ENCODE data around the gene ZNF217.
"Not testable (repeated sequence)": the region's sequence is repeated elsewhere in the genome, so short reads cannot be mapped to it uniquely, and the experiment has no call there.

The ZNF217 gene

DNA sequence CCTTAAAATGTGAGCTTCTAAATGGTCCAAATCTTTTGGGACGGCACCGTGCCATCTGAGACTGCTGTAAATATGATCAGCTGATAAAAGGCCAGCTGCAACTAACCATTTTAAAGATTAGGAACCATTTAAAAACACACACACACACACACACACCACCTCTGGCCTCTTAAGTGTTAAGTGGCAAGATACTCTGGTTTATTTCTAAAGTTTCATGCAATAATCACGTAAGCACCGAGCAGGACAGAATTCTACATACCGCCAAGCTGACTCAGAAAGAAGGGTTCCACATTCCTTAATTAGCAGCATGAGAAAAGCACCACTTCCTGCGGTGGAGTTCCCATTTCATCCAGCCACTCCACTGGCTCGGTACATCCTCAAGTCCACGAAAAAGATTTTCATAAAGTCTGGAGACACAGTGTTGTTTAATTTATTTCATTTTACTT lies 17.8 kb upstream of the ZNF217 start:
- H3K36me3 ChIP-seq (ENCODE audit: insufficient read depth, low read length): no peaks in the 10 kb centered on the region
- H3K9me3 ChIP-seq (ENCODE audit: low read depth, low read length): no peaks in the 10 kb centered on the region
- H3K27ac ChIP-seq: 0 out of 2 replicates have a peak overlapping the region, but pooled peaks have one; percentile 7
- H3K9ac ChIP-seq (ENCODE audit: insufficient read length): no peak overlapping the region
- TF ChIP-seq POLR2AphosphoS5 (IDR thresholded peaks at IDR 0.05; ENCODE audit: borderline replicate concordance, low read depth, low read length) (no peak), FOXP2 (optimal IDR thresholded peaks at IDR 0.05; ENCODE audit: control extremely low read depth, extremely low read length, insufficient read depth) (no peak), EZH2 (IDR thresholded peaks at IDR 0.05) (no peak)
- no peak overlapping the region for H3K4me3 ChIP-seq
- no peak for DNase-seq (ENCODE audit: low read depth, low spot score)

GRCh38 chr20:53609491-53610445 lies 16.1 kb upstream of the ZNF217 start:
- Histone ChIP-seq H3K4me3 (peak overlapping the region; percentile 59), H3K9me3 (ENCODE audit: low read depth, low read length) (no peaks in the 10 kb centered on the region), H3K36me3 (ENCODE audit: insufficient read depth, low read length) (no peaks in the 10 kb centered on the region), H3K9ac (ENCODE audit: insufficient read length) (peak overlapping the region; percentile 2), H3K27ac (peak overlapping the region; percentile 93)
- TF ChIP-seq FOXP2 (optimal IDR thresholded peaks at IDR 0.05; ENCODE audit: control extremely low read depth, extremely low read length, insufficient read depth) (no peak), POLR2AphosphoS5 (IDR thresholded peaks at IDR 0.05; ENCODE audit: borderline replicate concordance, low read depth, low read length) (0 out of 2 replicates have a peak, but pooled peaks have one; percentile 16), EZH2 (IDR thresholded peaks at IDR 0.05) (no peak)
- DNase-seq (ENCODE audit: low read depth, low spot score): no peak

DNA sequence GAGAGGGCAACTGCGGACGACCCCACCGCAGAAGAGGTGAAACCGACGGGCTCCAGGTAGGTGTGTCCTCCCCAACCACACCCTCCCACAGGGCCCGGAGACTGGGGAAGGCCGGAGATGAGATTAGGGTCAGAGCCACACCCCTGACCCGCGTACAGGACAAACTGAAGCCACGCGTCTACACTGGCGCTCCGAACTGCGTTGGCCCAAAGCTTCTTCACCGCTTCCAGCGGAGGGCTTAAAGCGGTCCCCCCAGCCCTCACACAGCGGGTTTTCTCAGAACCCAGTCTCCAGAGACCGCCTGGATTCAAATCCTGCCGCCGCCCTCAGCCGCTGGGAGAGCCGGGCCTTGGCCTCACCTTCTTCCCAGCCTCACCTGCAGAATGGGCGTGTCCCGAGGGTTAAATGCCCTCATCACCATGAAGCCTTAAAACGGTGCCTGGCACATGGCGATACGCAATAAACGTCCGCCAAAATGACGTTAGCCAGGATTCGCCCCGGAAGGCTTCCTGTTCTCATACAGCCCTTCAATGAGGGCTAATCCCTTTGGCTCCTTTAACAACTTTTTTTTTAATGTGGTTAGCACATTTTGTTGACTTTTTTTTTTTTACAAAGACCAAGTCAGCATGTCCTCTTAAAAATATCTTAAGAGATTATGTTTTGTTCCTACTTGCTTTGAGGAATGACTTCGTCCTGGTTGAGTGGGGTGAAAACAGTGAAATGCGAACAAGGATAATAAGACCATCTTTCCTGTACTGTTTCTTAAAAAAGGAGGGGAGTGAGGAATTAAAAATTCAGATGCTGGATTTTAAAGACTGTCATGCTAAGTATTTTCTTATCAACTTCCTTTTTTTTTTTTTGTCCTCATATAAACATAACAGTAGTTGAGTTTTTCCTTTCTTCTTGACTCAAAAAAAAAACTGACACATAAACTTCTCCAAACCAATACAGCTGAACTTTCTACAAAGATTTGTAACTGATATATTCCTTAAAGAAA lies 15.1 kb upstream of the ZNF217 start:
- peak overlapping the region; percentile 93 for H3K27ac ChIP-seq
- no peak for DNase-seq (ENCODE audit: low read depth, low spot score)
- no peaks in the 10 kb centered on the region for H3K36me3 ChIP-seq (ENCODE audit: insufficient read depth, low read length)
- no peak for TF ChIP-seq POLR2AphosphoS5 (IDR thresholded peaks at IDR 0.05; ENCODE audit: borderline replicate concordance, low read depth, low read length)
- no peak for TF ChIP-seq EZH2 (IDR thresholded peaks at IDR 0.05)
- H3K9me3 ChIP-seq (ENCODE audit: low read depth, low read length): no peaks in the 10 kb centered on the region
- peak overlapping the region; percentile 2 for H3K9ac ChIP-seq (ENCODE audit: insufficient read length)
- peak overlapping the region; percentile 59 for H3K4me3 ChIP-seq

DNA sequence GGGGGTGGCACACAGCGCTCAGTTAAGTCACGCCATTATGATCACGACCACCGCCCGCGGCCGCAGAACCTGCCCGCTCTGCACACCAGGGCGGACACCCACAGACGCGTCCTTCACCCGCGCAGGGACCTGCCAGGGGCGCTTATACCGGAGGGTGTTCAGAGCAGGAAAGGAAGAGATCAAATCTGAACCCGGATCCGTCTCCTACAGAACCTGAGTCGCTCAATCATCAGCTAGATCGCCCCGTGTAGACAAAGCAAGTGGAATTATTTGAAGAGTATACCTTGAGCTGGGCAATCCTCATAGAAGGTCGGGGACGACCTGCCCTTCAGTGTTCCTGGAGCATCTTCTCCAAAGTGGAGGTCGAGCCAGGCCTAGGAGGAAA lies 14.4 kb upstream of the ZNF217 start:
- Histone ChIP-seq H3K36me3 (ENCODE audit: insufficient read depth, low read length) (no peaks in the 10 kb centered on the region), H3K9ac (ENCODE audit: insufficient read length) (no peak overlapping the region), H3K4me3 (no peak overlapping the region), H3K9me3 (ENCODE audit: low read depth, low read length) (no peaks in the 10 kb centered on the region), H3K27ac (no peak overlapping the region)
- TF ChIP-seq EZH2 (IDR thresholded peaks at IDR 0.05) (no peak), FOXP2 (optimal IDR thresholded peaks at IDR 0.05; ENCODE audit: control extremely low read depth, extremely low read length, insufficient read depth) (no peak), POLR2AphosphoS5 (IDR thresholded peaks at IDR 0.05; ENCODE audit: borderline replicate concordance, low read depth, low read length) (no peak)
- DNase-seq (ENCODE audit: low read depth, low spot score): no peak

DNA sequence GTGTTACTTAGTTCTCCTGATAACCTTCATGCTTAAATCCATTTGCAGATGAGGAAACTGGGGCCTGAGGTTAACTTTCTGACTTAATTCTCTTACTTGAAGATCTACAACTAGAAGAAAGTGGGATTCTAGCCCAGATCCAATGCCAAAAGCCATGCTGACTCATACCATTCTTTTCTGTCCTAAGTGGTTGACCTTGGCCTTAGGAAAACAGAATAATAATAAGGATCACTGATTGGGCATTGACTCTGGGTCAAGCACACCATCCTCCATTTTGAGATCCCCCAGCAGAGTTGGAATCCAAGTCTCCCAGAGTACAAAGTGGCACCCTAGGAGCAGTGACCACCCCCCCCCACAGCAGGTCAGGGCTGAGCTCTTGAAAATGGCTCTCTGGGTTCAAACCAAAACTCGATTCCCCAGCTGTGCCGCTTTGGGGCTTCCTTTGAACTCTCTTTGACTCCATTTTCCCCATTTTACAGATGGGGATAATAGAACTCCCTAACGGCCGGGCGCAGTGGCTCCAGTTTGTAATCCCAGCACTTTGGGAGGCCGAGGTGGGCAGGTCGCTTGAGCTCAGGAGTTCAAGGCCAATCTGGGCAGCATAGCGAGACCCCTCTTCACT lies 12.8 kb upstream of the ZNF217 start:
- H3K27ac ChIP-seq: no peak overlapping the region
- no peak overlapping the region for H3K4me3 ChIP-seq
- H3K36me3 ChIP-seq (ENCODE audit: insufficient read depth, low read length): no peaks in the 10 kb centered on the region
- no peak for TF ChIP-seq FOXP2 (optimal IDR thresholded peaks at IDR 0.05; ENCODE audit: control extremely low read depth, extremely low read length, insufficient read depth)
- DNase-seq (ENCODE audit: low read depth, low spot score): no peak
- no peaks in the 10 kb centered on the region for H3K9me3 ChIP-seq (ENCODE audit: low read depth, low read length)
- H3K9ac ChIP-seq (ENCODE audit: insufficient read length): no peak overlapping the region

DNA sequence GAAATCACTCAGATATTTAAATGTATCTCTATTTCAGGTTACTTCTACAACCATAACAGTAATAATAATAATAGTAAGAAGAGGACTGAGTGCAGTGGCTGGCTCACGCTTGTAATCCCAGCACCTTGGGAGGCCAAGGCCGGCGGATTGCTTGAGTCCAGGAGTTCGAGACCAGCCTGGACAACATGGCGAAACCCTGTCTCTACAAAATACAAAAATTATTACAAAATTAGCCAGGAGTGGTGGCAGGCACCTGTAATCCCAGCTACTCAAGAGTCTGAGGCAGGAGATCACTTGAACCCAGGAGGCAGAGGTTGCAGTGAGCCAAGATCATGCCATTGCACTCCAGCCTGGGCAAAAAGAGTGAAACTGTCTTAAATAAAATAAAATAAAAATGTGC lies 11.8 kb upstream of the ZNF217 start:
- H3K27ac ChIP-seq; H3K36me3 ChIP-seq (ENCODE audit: insufficient read depth, low read length); H3K9me3 ChIP-seq (ENCODE audit: low read depth, low read length); DNase-seq (ENCODE audit: low read depth, low spot score); H3K4me3 ChIP-seq; H3K9ac ChIP-seq (ENCODE audit: insufficient read length): not testable (repeated sequence)

- H3K27ac ChIP-seq; DNase-seq (ENCODE audit: low read depth, low spot score); H3K4me3 ChIP-seq; H3K36me3 ChIP-seq (ENCODE audit: insufficient read depth, low read length); H3K9me3 ChIP-seq (ENCODE audit: low read depth, low read length); H3K9ac ChIP-seq (ENCODE audit: insufficient read length): not testable (repeated sequence)
Observed at GRCh38 chr20:53604846-53605245, 11.2 kb upstream of the ZNF217 start.

DNA sequence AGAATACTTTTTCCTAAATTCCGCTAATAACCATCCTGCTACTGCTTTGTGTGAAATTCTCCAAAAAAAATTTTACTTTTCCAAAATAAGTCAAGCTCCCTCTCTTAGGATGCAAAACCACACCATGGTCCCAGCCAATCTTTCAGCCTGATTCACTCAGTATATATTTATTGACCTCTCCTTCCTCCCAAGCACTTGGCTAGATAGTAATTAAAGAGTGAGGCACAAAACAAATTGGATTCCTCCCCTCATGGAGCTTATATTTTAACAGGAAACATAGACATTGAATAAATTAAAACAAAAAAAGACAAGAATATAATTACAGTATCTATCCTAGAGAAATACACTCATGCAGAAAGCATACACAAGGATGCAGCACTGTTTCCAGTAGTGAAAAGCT lies 9.0 kb upstream of the ZNF217 start:
- H3K9me3 ChIP-seq (ENCODE audit: low read depth, low read length): no peaks in the 10 kb centered on the region
- no peak overlapping the region for H3K27ac ChIP-seq
- no peaks in the 10 kb centered on the region for H3K36me3 ChIP-seq (ENCODE audit: insufficient read depth, low read length)
- no peak for DNase-seq (ENCODE audit: low read depth, low spot score)
- no peak for TF ChIP-seq POLR2AphosphoS5 (IDR thresholded peaks at IDR 0.05; ENCODE audit: borderline replicate concordance, low read depth, low read length)
- TF ChIP-seq FOXP2 (optimal IDR thresholded peaks at IDR 0.05; ENCODE audit: control extremely low read depth, extremely low read length, insufficient read depth): no peak
- no peak for TF ChIP-seq EZH2 (IDR thresholded peaks at IDR 0.05)
- H3K9ac ChIP-seq (ENCODE audit: insufficient read length): no peak overlapping the region
- H3K4me3 ChIP-seq: no peak overlapping the region

Data from SK-N-MC (cell line).